Measurements from ENCODE around the gene CNTROB. TPM values are rescaled to one million over a fixed set of nuclear protein-coding genes. Genes with fewer than 3 reads are reported as not detected.

CNTROB gene
- total RNA-seq, 1 experiment from 2014 or later: 23.9 TPM

DNA sequence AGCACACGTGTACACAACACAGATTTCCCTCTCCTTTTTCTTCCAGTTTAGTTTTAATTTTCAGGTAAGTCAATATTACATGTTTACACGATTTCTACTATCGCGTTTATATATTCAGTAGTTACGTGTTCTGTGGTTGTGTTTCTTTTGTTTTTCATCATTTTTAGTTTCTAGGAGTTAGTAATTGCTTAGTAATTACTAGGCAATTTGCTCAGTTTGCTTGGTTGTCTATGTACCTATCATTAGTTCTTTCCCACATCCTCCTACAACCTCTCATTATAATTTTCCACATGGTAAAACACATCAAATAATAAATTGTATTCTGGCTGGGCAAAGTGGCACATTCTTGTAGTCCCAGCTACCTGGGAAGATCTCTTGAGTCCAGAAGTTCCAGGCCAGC is 45.8 kb downstream of the CNTROB start:
- no peak for DNase-seq (ENCODE audit: extremely low read depth, low read depth)

DNA sequence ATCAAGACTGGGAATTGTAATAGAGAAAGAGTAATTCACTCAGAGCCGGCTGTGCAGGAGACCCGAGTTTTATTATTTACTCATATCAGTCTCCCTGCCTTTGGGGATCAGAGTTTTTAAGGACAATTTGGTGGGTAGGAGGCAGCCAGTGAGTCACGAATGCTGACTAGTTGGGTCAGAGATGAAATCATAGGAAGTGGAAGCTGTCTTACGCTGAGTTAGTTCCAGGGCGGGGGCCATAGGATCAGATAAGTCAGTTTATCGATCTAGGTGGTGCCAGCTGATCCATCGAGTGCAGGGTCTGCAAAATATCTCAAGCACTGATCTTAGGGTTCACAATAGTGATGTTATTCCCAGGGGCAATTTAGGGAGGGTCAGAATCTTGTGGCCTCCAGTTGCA is 50.2 kb downstream of the CNTROB start:
- DNase-seq (ENCODE audit: extremely low read depth, low read depth): no peak

DNA sequence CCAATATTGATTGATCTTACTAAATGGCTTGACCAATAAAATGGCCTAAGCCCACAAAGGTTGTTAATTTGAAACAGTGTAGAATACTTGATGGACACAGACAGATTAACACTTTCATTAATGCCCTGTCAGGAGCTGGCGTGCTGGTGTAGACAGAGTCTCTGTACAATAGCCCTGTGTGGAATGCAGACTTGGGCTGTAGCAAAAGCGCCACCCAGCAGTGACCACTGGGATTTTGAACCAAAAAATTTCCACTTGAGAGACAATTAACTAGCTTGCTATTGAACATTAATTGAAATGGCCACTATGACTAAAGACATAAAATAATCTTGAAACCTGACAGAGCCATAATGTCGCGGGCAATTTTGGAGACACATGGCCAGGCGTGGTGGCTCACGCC is 50.7 kb downstream of the CNTROB start:
- no peak for DNase-seq (ENCODE audit: extremely low read depth, low read depth)

GRCh38 chr17:7984904-7985303 is 52.9 kb downstream of the CNTROB start:
- DNase-seq (ENCODE audit: extremely low read depth, low read depth): no peak

DNA sequence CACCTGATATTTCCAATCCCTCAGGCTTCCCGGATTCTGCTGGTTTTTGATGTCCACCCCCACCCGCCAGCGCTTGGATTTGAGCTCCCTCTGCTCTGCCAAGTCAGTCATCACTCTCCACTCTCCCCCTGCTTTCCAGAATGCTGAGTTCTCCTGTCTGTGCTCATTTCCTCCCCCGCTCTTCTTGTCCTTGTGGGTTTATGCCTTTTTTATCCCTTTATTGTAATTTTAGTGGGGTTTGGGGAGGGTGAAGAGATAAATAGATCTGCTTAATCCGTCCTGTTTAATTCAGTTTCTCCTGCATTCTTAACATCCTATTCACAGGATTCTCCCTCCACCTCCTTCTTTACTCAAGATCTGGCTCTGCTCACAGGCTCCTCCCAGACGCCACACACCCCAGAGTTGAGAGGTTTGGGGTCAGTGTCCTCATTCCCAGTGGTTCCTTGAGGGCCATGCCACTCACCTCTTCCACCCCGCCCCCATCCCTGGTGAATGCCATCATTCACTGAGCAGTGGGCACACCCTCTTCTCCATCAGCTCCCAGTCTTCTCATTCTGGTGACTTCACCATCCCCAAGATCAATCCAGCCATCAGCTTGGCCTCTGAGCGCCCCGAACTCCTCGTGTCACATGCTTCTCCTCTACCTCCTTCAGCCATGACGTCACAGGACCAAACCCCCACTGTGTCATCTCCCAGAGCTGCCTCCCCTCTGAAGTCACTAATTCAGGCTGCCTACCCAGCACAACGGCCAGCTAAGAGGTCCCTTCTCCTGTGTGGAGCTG is 55.3 kb downstream of the CNTROB start:
- no peak for DNase-seq (ENCODE audit: extremely low read depth, low read depth)

DNA sequence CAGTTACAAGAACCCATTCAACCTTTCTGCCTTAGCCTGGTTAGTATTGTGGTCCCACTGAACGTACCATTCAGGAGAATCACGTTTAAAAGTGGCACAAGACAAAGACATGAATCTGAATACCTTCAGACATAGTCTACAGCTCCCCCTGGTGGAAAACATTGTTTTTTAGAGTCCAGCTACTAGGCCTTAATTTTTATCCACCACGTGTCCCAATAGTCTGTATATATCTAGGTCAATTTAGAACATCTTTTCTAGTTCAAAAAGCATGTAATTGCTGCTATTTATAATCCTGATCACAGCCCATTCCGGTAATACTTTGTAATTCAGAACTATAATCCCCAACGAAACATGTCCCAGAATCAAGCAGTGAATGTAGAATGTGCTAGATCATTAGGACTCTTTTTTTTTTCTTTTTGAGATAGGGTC is 56.8 kb downstream of the CNTROB start:
- peak; percentile 90 for DNase-seq (ENCODE audit: extremely low read depth, low read depth)

GRCh38 chr17:7989781-7990655 is 58.0 kb downstream of the CNTROB start:
- peak; percentile 63 for DNase-seq (ENCODE audit: extremely low read depth, low read depth)

DNA sequence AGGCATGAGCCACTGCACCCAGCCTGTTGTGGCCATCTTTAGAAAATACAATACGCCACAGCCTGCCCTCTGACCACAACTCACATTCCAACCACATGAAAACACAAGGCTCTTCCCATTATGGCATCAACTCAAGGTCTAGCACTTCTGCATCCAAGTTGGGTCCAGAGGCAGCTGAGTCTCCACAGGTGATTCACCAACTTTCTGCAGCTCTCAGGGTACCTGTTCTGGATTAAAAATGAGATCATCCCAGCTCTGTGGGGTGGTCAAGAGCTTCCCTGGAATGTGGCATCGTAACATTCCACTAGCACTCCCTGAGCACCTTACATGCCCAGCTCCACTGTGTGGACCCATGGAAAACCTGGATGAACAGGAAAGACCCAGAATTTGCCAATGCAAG is 60.5 kb downstream of the CNTROB start:
- no peak for DNase-seq (ENCODE audit: extremely low read depth, low read depth)

GRCh38 chr17:7992924-7993323 is 60.9 kb downstream of the CNTROB start:
- DNase-seq (ENCODE audit: extremely low read depth, low read depth): no peak

DNA sequence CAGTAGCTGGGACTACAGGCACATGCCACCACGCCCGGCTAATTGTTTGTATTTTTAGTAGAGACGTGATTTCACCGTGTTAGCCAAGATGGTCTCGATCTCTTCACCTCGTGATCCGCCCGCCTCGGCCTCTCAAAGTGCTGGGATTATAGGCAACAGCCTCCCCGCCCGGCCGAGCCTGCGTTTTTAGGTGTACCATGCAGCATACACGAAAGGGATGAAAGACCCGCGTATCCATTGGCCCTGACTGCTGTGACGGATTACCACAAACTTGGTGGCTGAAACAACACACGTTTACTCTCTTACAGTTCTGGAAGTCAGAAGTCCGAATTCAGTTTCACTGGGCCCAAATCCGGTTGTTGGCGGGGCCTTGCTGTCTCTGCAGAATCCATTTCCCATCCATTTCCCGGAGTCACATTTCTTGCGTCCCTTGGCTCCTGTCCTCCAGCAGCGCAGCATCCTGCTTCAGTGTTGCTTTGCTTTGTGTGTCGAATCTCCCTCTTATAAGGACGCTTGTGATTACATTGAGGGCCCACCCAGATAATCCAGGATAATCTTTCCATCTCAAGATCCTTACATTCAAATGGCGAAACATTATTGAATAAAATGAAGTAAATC is 62.1 kb downstream of the CNTROB start:
- no peak for DNase-seq (ENCODE audit: extremely low read depth, low read depth)

GRCh38 chr17:7995724-7996123 is 63.7 kb downstream of the CNTROB start:
- DNase-seq (ENCODE audit: extremely low read depth, low read depth): no peak

DNA sequence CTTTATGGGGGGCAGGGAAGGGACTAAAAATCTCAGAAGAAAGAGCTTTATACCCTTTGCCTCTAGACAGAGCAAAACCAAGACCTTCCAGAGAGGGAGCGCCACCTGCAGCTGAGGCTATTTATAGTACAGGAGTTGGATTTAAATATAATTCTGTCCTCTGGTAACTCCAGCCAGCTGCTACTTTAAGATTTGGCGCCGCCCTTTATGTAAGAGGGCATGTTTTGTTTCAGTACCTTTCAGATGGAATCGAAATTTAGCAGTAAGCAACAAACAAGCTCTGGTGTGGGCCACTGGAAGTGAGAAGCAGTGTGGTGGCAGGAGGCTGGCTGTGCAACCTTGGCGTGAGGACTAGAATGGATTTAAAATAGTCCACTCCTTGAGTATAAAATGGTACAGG is 65.2 kb downstream of the CNTROB start:
- DNase-seq (ENCODE audit: extremely low read depth, low read depth): peak; percentile 26

Small RNA genes within 50 kb of the gene (small RNA-seq; reads per million reads assigned to genes)
- gene SCARNA21: 19.8 to 32.7 reads per million in 2 experiments

Other genes with a start within 250 kb of the CNTROB start
- 44.4 and 46.2 TPM in 2 replicates for gene TP53, start 244.7 kb upstream of the CNTROB start, total RNA-seq (2014; rRNA removed; shearing (Covaris generic))
- gene WRAP53, start 243.7 kb upstream of the CNTROB start, total RNA-seq (2014; rRNA removed; shearing (Covaris generic)): 16.1 and 17.1 TPM in 2 replicates
- 0.14 and 0.35 TPM in 2 replicates for gene EFNB3, start 227.0 kb upstream of the CNTROB start, total RNA-seq (2014; rRNA removed; shearing (Covaris generic))
- not detected in 2 replicates for gene DNAH2, start 214.5 kb upstream of the CNTROB start, total RNA-seq (2014; rRNA removed; shearing (Covaris generic))
- gene KDM6B, start 98.0 kb upstream of the CNTROB start, total RNA-seq (2014; rRNA removed; shearing (Covaris generic)): 7.7 and 8.8 TPM in 2 replicates
- 0.59 TPM in 1 of 2 replicates, not detected in the other for gene TMEM88, start 77.1 kb upstream of the CNTROB start, total RNA-seq (2014; rRNA removed; shearing (Covaris generic))
- gene NAA38, start 74.6 kb upstream of the CNTROB start, total RNA-seq (2014; rRNA removed; shearing (Covaris generic)): 46.6 and 67.2 TPM in 2 replicates
- 13.4 and 14.6 TPM in 2 replicates for gene CYB5D1, start 74.2 kb upstream of the CNTROB start, total RNA-seq (2014; rRNA removed; shearing (Covaris generic))
- gene CHD3, start 43.4 kb upstream of the CNTROB start, total RNA-seq (2014; rRNA removed; shearing (Covaris generic)): 63.9 and 73.7 TPM in 2 replicates
- gene RNF227, start 15.9 kb upstream of the CNTROB start, total RNA-seq (2014; rRNA removed; shearing (Covaris generic)): 5.7 and 6.3 TPM in 2 replicates
- 0.32 and 1.9 TPM in 2 replicates for gene KCNAB3, start 2.4 kb upstream of the CNTROB start, total RNA-seq (2014; rRNA removed; shearing (Covaris generic))
- 17.5 and 21.4 TPM in 2 replicates for gene TRAPPC1, start 260 bp upstream of the CNTROB start, total RNA-seq (2014; rRNA removed; shearing (Covaris generic))
- 0.02 TPM in 1 of 2 replicates, not detected in the other for gene GUCY2D, start 70.4 kb downstream of the CNTROB start, total RNA-seq (2014; rRNA removed; shearing (Covaris generic))
- not detected in 2 replicates for gene ALOX15B, start 106.9 kb downstream of the CNTROB start, total RNA-seq (2014; rRNA removed; shearing (Covaris generic))
- gene ALOX12B, start 155.5 kb downstream of the CNTROB start, total RNA-seq (2014; rRNA removed; shearing (Covaris generic)): 0.64 and 0.69 TPM in 2 replicates
- 0.06 TPM in 1 of 2 replicates, not detected in the other for gene ALOXE3, start 186.3 kb downstream of the CNTROB start, total RNA-seq (2014; rRNA removed; shearing (Covaris generic))
- 9.0 and 9.4 TPM in 2 replicates for gene HES7, start 191.9 kb downstream of the CNTROB start, total RNA-seq (2014; rRNA removed; shearing (Covaris generic))
- 4.6 and 6.5 TPM in 2 replicates for gene PER1, start 220.2 kb downstream of the CNTROB start, total RNA-seq (2014; rRNA removed; shearing (Covaris generic))
- 6.0 and 8.0 TPM in 2 replicates for gene VAMP2, start 230.7 kb downstream of the CNTROB start, total RNA-seq (2014; rRNA removed; shearing (Covaris generic))
- gene TMEM107, start 244.2 kb downstream of the CNTROB start, total RNA-seq (2014; rRNA removed; shearing (Covaris generic)): 26.6 and 27.9 TPM in 2 replicates